ENCODE measurements around the gene MAP4K4.

GRCh38 chr2:101740555-101740964 is 43.1 kb downstream of the MAP4K4 start:
- no peak for TF ChIP-seq GATA3 (IDR thresholded peaks at IDR 0.05; ENCODE audit: low read depth, low read length)
- TF ChIP-seq GATA2 (IDR thresholded peaks at IDR 0.05; ENCODE audit: low read depth, low read length) = no peak

Measured in SH-SY5Y (cell line).